ENCODE measurements around the gene LLCFC1.

DNA sequence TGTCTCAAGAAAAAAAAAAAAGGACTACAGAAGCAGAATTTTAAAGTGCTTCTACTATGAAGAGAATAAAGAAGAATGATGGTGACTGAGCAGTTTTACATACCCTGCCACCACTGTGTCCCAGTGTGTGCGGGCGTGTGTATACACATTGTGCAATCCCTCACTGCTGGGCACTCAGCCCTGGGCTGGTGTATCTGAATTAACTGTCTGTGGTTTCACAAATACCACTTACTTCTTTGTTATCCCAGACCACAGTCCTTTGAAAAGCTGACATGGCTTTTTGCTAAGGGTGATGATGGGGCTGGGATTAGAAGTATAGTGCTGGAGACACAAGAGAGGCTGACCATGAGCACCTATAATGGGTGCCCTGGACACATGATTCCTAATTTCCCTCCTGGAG lies 32.6 kb upstream of the LLCFC1 start:
- TF ChIP-seq MXI1 (IDR thresholded peaks at IDR 0.05; ENCODE audit: borderline replicate concordance, low read depth, low read length) (no peak), FOXO1 (CRISPR knock-in tag; IDR thresholded peaks at IDR 0.05) (no peak), ATF3 (CRISPR knock-in tag; IDR thresholded peaks at IDR 0.05) (no peak), POLR2A (IDR thresholded peaks at IDR 0.05; ENCODE audit: insufficient read depth in 1 of 2, low read depth in 2 of 2, low read length in 2 of 2) (no peak), ZNF670 (CRISPR knock-in tag; IDR thresholded peaks at IDR 0.05; ENCODE audit: borderline replicate concordance) (no peak), ZNF766 (CRISPR knock-in tag; IDR thresholded peaks at IDR 0.05; ENCODE audit: borderline replicate concordance) (no peak), NR2C2 (CRISPR knock-in tag; IDR thresholded peaks at IDR 0.05; ENCODE audit: borderline replicate concordance) (no peak), ZNF232 (CRISPR knock-in tag; IDR thresholded peaks at IDR 0.05; ENCODE audit: borderline replicate concordance) (no peak), POLR2AphosphoS5 (IDR thresholded peaks at IDR 0.05; ENCODE audit: low read depth, low read length) (no peak), YY1 (IDR thresholded peaks at IDR 0.05; ENCODE audit: insufficient read depth, insufficient replicate concordance, low read depth, low read length) (no peak), TAF15 (IDR thresholded peaks at IDR 0.05; ENCODE audit: low read depth, low read length, poor library complexity, severe bottlenecking) (no peak), TGIF2 (CRISPR knock-in tag; IDR thresholded peaks at IDR 0.05) (no peak)
- TF ChIP-seq, protein P1, sequence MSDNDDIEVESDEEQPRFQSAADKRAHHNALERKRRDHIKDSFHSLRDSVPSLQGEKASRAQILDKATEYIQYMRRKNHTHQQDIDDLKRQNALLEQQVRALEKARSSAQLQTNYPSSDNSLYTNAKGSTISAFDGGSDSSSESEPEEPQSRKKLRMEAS (IDR thresholded peaks at IDR 0.05) = no peak

Data from HepG2 (cell line).